ENCODE data around the gene HNRNPA1.

HNRNPA1 gene

GRCh38 chr12:54292083-54292930 is 11.8 kb downstream of the HNRNPA1 start:
- TF ChIP-seq CTCF (IDR thresholded peaks at IDR 0.05; ENCODE audit: low read depth, low read length, missing control alignments): no peak
- no peak overlapping the region for H3K4me3 ChIP-seq (replicated peaks; ENCODE audit: low read depth, low read length)
- DNase-seq (ENCODE audit: extremely low read depth, low read depth): no peak

GRCh38 chr12:54292931-54293241 is 12.4 kb downstream of the HNRNPA1 start:
- no peak for DNase-seq (ENCODE audit: extremely low read depth, low read depth)
- H3K4me3 ChIP-seq (replicated peaks; ENCODE audit: low read depth, low read length): no peak overlapping the region
- no peak for TF ChIP-seq CTCF (IDR thresholded peaks at IDR 0.05; ENCODE audit: low read depth, low read length, missing control alignments)

GRCh38 chr12:54294152-54294952 is 13.8 kb downstream of the HNRNPA1 start:
- DNase-seq (ENCODE audit: extremely low read depth, low read depth): no peak
- H3K4me3 ChIP-seq (replicated peaks; ENCODE audit: low read depth, low read length): no peak overlapping the region

GRCh38 chr12:54294953-54295566 is 14.5 kb downstream of the HNRNPA1 start:
- H3K4me3 ChIP-seq (replicated peaks; ENCODE audit: low read depth, low read length): no peak overlapping the region
- DNase-seq (ENCODE audit: extremely low read depth, low read depth): no peak
- TF ChIP-seq CTCF (IDR thresholded peaks at IDR 0.05; ENCODE audit: low read depth, low read length, missing control alignments): no peak

More at GRCh38 chr12:54294152-54294952, 13.8 kb downstream of the HNRNPA1 start:
- peak; percentile 86 for TF ChIP-seq CTCF (IDR thresholded peaks at IDR 0.05; ENCODE audit: low read depth, low read length, missing control alignments)

GRCh38 chr12:54296393-54297099 is 16.0 kb downstream of the HNRNPA1 start:
- DNase-seq (ENCODE audit: extremely low read depth, low read depth): no peak
- no peak for TF ChIP-seq CTCF (IDR thresholded peaks at IDR 0.05; ENCODE audit: low read depth, low read length, missing control alignments)
- H3K4me3 ChIP-seq (replicated peaks; ENCODE audit: low read depth, low read length): no peak overlapping the region

- H3K4me3 ChIP-seq (replicated peaks; ENCODE audit: low read depth, low read length): no peak overlapping the region
- no peak for DNase-seq (ENCODE audit: extremely low read depth, low read depth)
- TF ChIP-seq CTCF (IDR thresholded peaks at IDR 0.05; ENCODE audit: low read depth, low read length, missing control alignments): no peak
Observed at GRCh38 chr12:54298904-54299303, 18.4 kb downstream of the HNRNPA1 start.
